Measurements from ENCODE around the gene HDAC11. TPM values are rescaled to one million over a fixed set of nuclear protein-coding genes. Genes with fewer than 3 reads are reported as not detected.

Gene HDAC11
- total RNA-seq, 1 donor from 2014 or later = 17.4 TPM

Other genes with a start within 250 kb of the HDAC11 start
- gene NUP210, start 60.0 kb upstream of the HDAC11 start, total RNA-seq = 19.9 TPM
- 42.7 TPM for gene FBLN2, start 68.8 kb downstream of the HDAC11 start, total RNA-seq